GM21825 (cell line): Measurements from ENCODE around the gene PRKCD.
A peak's percentile ranks its signal among the peaks of the same experiment; 100 is the strongest.

Experiments used
- ATAC-seq: cut with Tn5 transposase; IDR thresholded peaks from one replicate; pipeline ENCODE4 v1.9.1; 2021; ENCODE audit warnings: mild to moderate bottlenecking, moderate library complexity; ENCODE audit not compliant: unreplicated experiment

The PRKCD gene

GRCh38 chr3:53160660-53161449 lies at the start of gene PRKCD:
PRKCD (plus strand) TSS chr3:53161209; CDS start chr3:53178423, 17,214 bp downstream.
- peak; percentile 54 for ATAC-seq

GRCh38 chr3:53111822-53112221 lies 49.2 kb upstream of the PRKCD start:
- ATAC-seq = no peak

GRCh38 chr3:53113293-53114010 lies 47.6 kb upstream of the PRKCD start:
- ATAC-seq = no peak

GRCh38 chr3:53114011-53114400 lies 47.0 kb upstream of the PRKCD start:
- ATAC-seq = peak; percentile 62

- no peak for ATAC-seq
Observed at GRCh38 chr3:53114412-53115074, 46.5 kb upstream of the PRKCD start.

GRCh38 chr3:53116956-53117355 lies 44.1 kb upstream of the PRKCD start:
- no peak for ATAC-seq

GRCh38 chr3:53120336-53120735 lies 40.7 kb upstream of the PRKCD start:
- no peak for ATAC-seq

- no peak for ATAC-seq
Observed at GRCh38 chr3:53122255-53122932, 38.6 kb upstream of the PRKCD start.

- ATAC-seq = no peak
Observed at GRCh38 chr3:53122933-53123305, 38.1 kb upstream of the PRKCD start.

GRCh38 chr3:53123510-53123909 lies 37.5 kb upstream of the PRKCD start:
- no peak for ATAC-seq

- ATAC-seq = no peak
Observed at GRCh38 chr3:53123953-53124352, 37.1 kb upstream of the PRKCD start.

- ATAC-seq = no peak
Observed at GRCh38 chr3:53126601-53127000, 34.4 kb upstream of the PRKCD start.

GRCh38 chr3:53129344-53129743 lies 31.7 kb upstream of the PRKCD start:
- no peak for ATAC-seq

- peak; percentile 80 for ATAC-seq
Observed at GRCh38 chr3:53130179-53131061, 30.6 kb upstream of the PRKCD start, which contains the start of gene RFT1. RFT1 (minus strand) TSS chr3:53130435; CDS start chr3:53130400, 35 bp downstream.

GRCh38 chr3:53131096-53131495 lies 29.9 kb upstream of the PRKCD start:
- no peak for ATAC-seq

- ATAC-seq = no peak
Observed at GRCh38 chr3:53132347-53132746, 28.7 kb upstream of the PRKCD start.

- ATAC-seq = peak; percentile 44
Observed at GRCh38 chr3:53134631-53135232, 26.3 kb upstream of the PRKCD start.

- ATAC-seq = no peak
Observed at GRCh38 chr3:53137221-53137620, 23.8 kb upstream of the PRKCD start.

- no peak for ATAC-seq
Observed at GRCh38 chr3:53137835-53138446, 23.1 kb upstream of the PRKCD start.
